ENCODE data around the gene SEMA3A.

- TF ChIP-seq EZH2 (IDR thresholded peaks at IDR 0.05; ENCODE audit: low read depth, unreplicated experiment) (no peak), EZH2phosphoT487 (IDR thresholded peaks at IDR 0.05; ENCODE audit: unreplicated experiment) (no peak), NANOG (IDR thresholded peaks at IDR 0.05; ENCODE audit: borderline replicate concordance) (no peak), STAT1 (IDR thresholded peaks at IDR 0.05; ENCODE audit: unreplicated experiment) (no peak), ZNF114 (CRISPR knock-in tag; IDR thresholded peaks at IDR 0.05) (no peak)
- TF ChIP-seq, protein P1, sequence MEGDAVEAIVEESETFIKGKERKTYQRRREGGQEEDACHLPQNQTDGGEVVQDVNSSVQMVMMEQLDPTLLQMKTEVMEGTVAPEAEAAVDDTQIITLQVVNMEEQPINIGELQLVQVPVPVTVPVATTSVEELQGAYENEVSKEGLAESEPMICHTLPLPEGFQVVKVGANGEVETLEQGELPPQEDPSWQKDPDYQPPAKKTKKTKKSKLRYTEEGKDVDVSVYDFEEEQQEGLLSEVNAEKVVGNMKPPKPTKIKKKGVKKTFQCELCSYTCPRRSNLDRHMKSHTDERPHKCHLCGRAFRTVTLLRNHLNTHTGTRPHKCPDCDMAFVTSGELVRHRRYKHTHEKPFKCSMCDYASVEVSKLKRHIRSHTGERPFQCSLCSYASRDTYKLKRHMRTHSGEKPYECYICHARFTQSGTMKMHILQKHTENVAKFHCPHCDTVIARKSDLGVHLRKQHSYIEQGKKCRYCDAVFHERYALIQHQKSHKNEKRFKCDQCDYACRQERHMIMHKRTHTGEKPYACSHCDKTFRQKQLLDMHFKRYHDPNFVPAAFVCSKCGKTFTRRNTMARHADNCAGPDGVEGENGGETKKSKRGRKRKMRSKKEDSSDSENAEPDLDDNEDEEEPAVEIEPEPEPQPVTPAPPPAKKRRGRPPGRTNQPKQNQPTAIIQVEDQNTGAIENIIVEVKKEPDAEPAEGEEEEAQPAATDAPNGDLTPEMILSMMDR (conservative IDR thresholded peaks at IDR 0.05; ENCODE audit: low read depth in 2 of 2) = no peak
Measured at GRCh38 chr7:84003191-84003590, 191.4 kb downstream of the SEMA3A start.
